K562 (cell line): Measurements from ENCODE around the gene GLDN. TPM values are rescaled to one million over a fixed set of nuclear protein-coding genes. Genes with fewer than 3 reads are reported as not detected.
A peak's percentile ranks its signal among the peaks of the same experiment; 100 is the strongest.

Experiments
- ADNP ChIP-seq: fragments of 200-800 bp; sonication (Bioruptor generic); IDR thresholded peaks from 2 replicates; pipeline ENCODE4 v1.6.1; 2016; ENCODE audit warnings: missing genetic modification characterization, missing compliant biosample characterization
- ARNT ChIP-seq, 2 experiments: fragments of 450-650 bp; IDR thresholded peaks; 2 replicates each; pipeline ENCODE4 v1.6.1; 2016; ENCODE audit warnings: mild to moderate bottlenecking in 1 of 2
- CBFA2T3 ChIP-seq: fragments of 450-650 bp; IDR thresholded peaks from 2 replicates; pipeline ENCODE4 v1.6.1; 2017
- CTCFL ChIP-seq: IDR thresholded peaks from 2 replicates; pipeline ENCODE4 v1.6.1; 2011; ENCODE audit warnings: borderline replicate concordance, low read depth, mild to moderate bottlenecking, moderate library complexity, low read length; ENCODE audit not compliant: insufficient read depth, poor library complexity, severe bottlenecking
- ELF4 ChIP-seq: fragments of 450-650 bp; formaldehyde crosslinking; IDR thresholded peaks from 2 replicates; pipeline ENCODE4 v1.4.0; 2022; ENCODE audit warnings: missing genetic modification characterization
- FOXK2 ChIP-seq, 2 experiments: fragments of 450-650 bp; IDR thresholded peaks in 1 of 2; conservative IDR thresholded peaks in 1 of 2; 2 replicates each; pipeline ENCODE4 v1.6.1; 2016; ENCODE audit warnings: low read depth in 2 of 2, mild to moderate bottlenecking in 1 of 2
- HCFC1 ChIP-seq: IDR thresholded peaks from 2 replicates; pipeline ENCODE4 v1.6.1; 2012; ENCODE audit warnings: low read depth, low read length, improper control_type of control experiment
- ID3 ChIP-seq, 2 experiments: fragments of 250-450 bp in 1 of 2; fragments of 450-650 bp in 1 of 2; sonication (Bioruptor Pico) in 1 of 2; IDR thresholded peaks; 2 replicates each; pipeline versions ENCODE4 v1.6.1 to v1.8.0; 2016 to 2021; ENCODE audit warnings: mild to moderate bottlenecking in 2 of 2, moderate library complexity in 2 of 2, missing compliant biosample characterization in 1 of 2, missing genetic modification characterization in 1 of 2
- JUND ChIP-seq, 2 experiments: IDR thresholded peaks; 2 replicates in 1 of 2; 3 replicates in 1 of 2; pipeline ENCODE4 v1.6.1; 2011; ENCODE audit warnings: borderline replicate concordance in 2 of 2, low read depth in 2 of 2, low read length in 2 of 2, improper control_type of control experiment in 1 of 2, missing biosample characterization in 1 of 2, missing genetic modification characterization in 1 of 2, missing genetic modification reagents in 1 of 2
- L3MBTL2 ChIP-seq: fragments of 450-650 bp; IDR thresholded peaks from 2 replicates; pipeline ENCODE4 v1.6.1; 2016; ENCODE audit warnings: mild to moderate bottlenecking, moderate library complexity
- NR2F6 ChIP-seq: fragments of 450-650 bp; formaldehyde crosslinking; IDR thresholded peaks from 2 replicates; pipeline ENCODE4 v1.4.0; 2020; ENCODE audit warnings: mild to moderate bottlenecking
- PBX2 ChIP-seq, 2 experiments: IDR thresholded peaks in 1 of 2; conservative IDR thresholded peaks in 1 of 2; 2 replicates each; pipeline ENCODE4 v1.6.1; 2016; ENCODE audit warnings: low read depth in 2 of 2, mild to moderate bottlenecking in 1 of 2, missing compliant biosample characterization in 1 of 2, missing genetic modification characterization in 1 of 2, moderate library complexity in 1 of 2
- RAD21 ChIP-seq, 2 experiments: fragments of 250-450 bp in 1 of 2; fragments of 450-650 bp in 1 of 2; sonication (Bioruptor Pico) in 1 of 2; formaldehyde crosslinking in 1 of 2; IDR thresholded peaks in 1 of 2; conservative IDR thresholded peaks in 1 of 2; 2 replicates each; pipeline versions ENCODE4 v1.4.0 to v1.8.0; 2020 to 2022; ENCODE audit warnings: mild to moderate bottlenecking in 2 of 2, moderate library complexity in 1 of 2
- RB1 ChIP-seq: fragments of 450-650 bp; IDR thresholded peaks from 2 replicates; pipeline ENCODE4 v1.6.1; 2017; ENCODE audit warnings: low read depth, mild to moderate bottlenecking
- SOX6 ChIP-seq: fragments of 450-650 bp; IDR thresholded peaks from 2 replicates; pipeline ENCODE4 v1.6.1; 2014; ENCODE audit warnings: mild to moderate bottlenecking
- TBL1XR1 ChIP-seq, 2 experiments: IDR thresholded peaks; 2 replicates each; pipeline ENCODE4 v1.6.1; 2012; ENCODE audit warnings: improper control_type of control experiment in 2 of 2, low read length in 2 of 2, mild to moderate bottlenecking in 1 of 2
- THRAP3 ChIP-seq: fragments of 450-650 bp; IDR thresholded peaks from 2 replicates; pipeline ENCODE4 v1.6.1; 2016; ENCODE audit warnings: mild to moderate bottlenecking, inconsistent platforms, borderline replicate concordance
- polyA plus RNA-seq, 8 experiments: library from polyadenylated mRNA; depleted of rRNA in 4 of 8; stranded (reverse) in 5 of 8; unstranded in 3 of 8; fragments of >200 nt; fragmentation: Nextera tagmentation in 2 of 8; fragmentation: Illumina TruSeq in 1 of 8; extraction: Ambion mirVana in 2 of 8; extraction: Trizol in 1 of 8; gene quantifications; 2 replicates each; pipeline versions ENCODE4 v1.2.1 to v1.2.3, GENCODE V29; 2011 to 2014; ENCODE audit warnings: inconsistent platforms in 1 of 8, missing spikeins in 1 of 8
- total RNA-seq, 7 experiments: library from RNA; depleted of rRNA in 6 of 7; stranded (reverse); fragments of >200 nt in 6 of 7; fragmentation: Illumina TruSeq in 2 of 7; extraction: Trizol in 2 of 7; gene quantifications; 2 replicates each; pipeline versions ENCODE4 v1.2.1 to v1.2.3, GENCODE V29; 2011 to 2021; ENCODE audit warnings: low replicate concordance in 1 of 7

Gene GLDN
- total and polyA plus RNA-seq, 9 of the 15 experiments (the other 6 are each of a cell fraction or from before 2014, with no cell fraction given), result 0.05 to 0.33 (median 0.18) TPM

GRCh38 chr15:51380999-51381806 lies 39.7 kb downstream of the GLDN start (continued):
- TF ChIP-seq ELF4, result peak; percentile 27; the same call in 1 of the 2 replicates
- TF ChIP-seq SOX6, result 0 out of 2 replicates have a peak, but pooled peaks have one; percentile 26
- no peak for TF ChIP-seq ID3 (CRISPR knock-in tag; IDR thresholded peaks at IDR 0.05)
- TF ChIP-seq ID3 (tag; IDR thresholded peaks at IDR 0.05), result 0 out of 2 replicates have a peak, but pooled peaks have one; percentile 23
- TF ChIP-seq HCFC1, result peak; percentile 32; the same call in 1 of the 2 replicates
- TF ChIP-seq JUND (IDR thresholded peaks at IDR 0.05; ENCODE audit: borderline replicate concordance, low read depth, low read length), result peak; percentile 68; the same call in 1 of the 2 replicates
- TF ChIP-seq JUND (tag; IDR thresholded peaks at IDR 0.05; ENCODE audit: borderline replicate concordance, low read depth, low read length), result no peak; the same call in 1 of the 3 replicates
- TF ChIP-seq RAD21 (CRISPR knock-in tag; conservative IDR thresholded peaks at IDR 0.05 in 1 of 2, IDR thresholded peaks at IDR 0.05 in 1 of 2), result peak; percentile 99
- no peak for TF ChIP-seq TBL1XR1 (IDR thresholded peaks at IDR 0.05; ENCODE audit: low read length in 2 of 2)
- TF ChIP-seq L3MBTL2, result no peak
- no peak for TF ChIP-seq ARNT (IDR thresholded peaks at IDR 0.05)
- peak; percentile 72 for TF ChIP-seq PBX2 (CRISPR knock-in tag; IDR thresholded peaks at IDR 0.05; ENCODE audit: low read depth)
- TF ChIP-seq PBX2 (tag; conservative IDR thresholded peaks at IDR 0.05; ENCODE audit: low read depth), result peak; percentile 99
- TF ChIP-seq NR2F6 (CRISPR knock-in tag), result peak; percentile 27; the same call in 1 of the 2 replicates
- peak; percentile 41 for TF ChIP-seq CTCFL
- TF ChIP-seq CBFA2T3, result no peak
- TF ChIP-seq THRAP3, result no peak
- peak; percentile 55; the same call in 1 of the 2 replicates for TF ChIP-seq RB1
- no peak for TF ChIP-seq ADNP (tag)
- TF ChIP-seq FOXK2 (conservative IDR thresholded peaks at IDR 0.05 in 1 of 2, IDR thresholded peaks at IDR 0.05 in 1 of 2; ENCODE audit: low read depth in 2 of 2), result no peak
